ENCODE results near the gene PRR15L. TPM values are rescaled to one million over a fixed set of nuclear protein-coding genes. Genes with fewer than 3 reads are reported as not detected.

The PRR15L gene
- total and polyA plus RNA-seq, 2 of the 4 experiments (the other 2 are of a cell fraction): not detected

GRCh38 chr17:47980541-47980940, 22.9 kb upstream of the PRR15L start:
- Histone ChIP-seq H3K9me1 (ENCODE audit: insufficient read depth, low read length) (no peaks in the 10 kb centered on the region), H4K8ac (ENCODE audit: low read depth in 2 of 2, low read length in 2 of 2) (no peak overlapping the region), H3K23ac (ENCODE audit: low read depth, low read length) (no peak overlapping the region), H2AK5ac (ENCODE audit: low read depth, low read length) (no peak overlapping the region), H3K4me1 (ENCODE audit: control insufficient read depth, insufficient read depth, low read length) (no peaks in the 10 kb centered on the region), H4K20me1 (ENCODE audit: insufficient read depth, low read length) (no peaks in the 10 kb centered on the region; the same call in 1 of the 2 replicates), H2BK15ac (ENCODE audit: low read depth, low read length) (no peak overlapping the region), H3K4ac (ENCODE audit: low read depth, low read length) (no peak overlapping the region), H3K56ac (ENCODE audit: extremely low read depth, insufficient read depth, low read length) (no peak overlapping the region), H3K18ac (ENCODE audit: low read depth, low read length) (no peak overlapping the region), H3K4me3 (ENCODE audit: insufficient read depth, low read depth, low read length) (no peak overlapping the region), H2BK120ac (ENCODE audit: low read depth, low read length) (no peak overlapping the region), H3K27ac (ENCODE audit: insufficient read depth, low read length) (no peak overlapping the region), H2BK5ac (ENCODE audit: low read depth, low read length, poor library complexity, severe bottlenecking) (no peak overlapping the region), H4K5ac (ENCODE audit: low read depth, low read length) (no peak overlapping the region), H4K91ac (ENCODE audit: insufficient read depth, low read depth, low read length) (no peak overlapping the region), H3K4me2 (ENCODE audit: low read depth, low read length) (no peak overlapping the region), H3K79me1 (ENCODE audit: low read depth in 1 of 2, low read length in 2 of 2) (peaks cover 4 to 6% of the 10 kb centered on the region in 2 experiments; a peak in 2 of 4 replicates), H2AFZ (replicated peaks; ENCODE audit: low read length, poor library complexity) (no peak overlapping the region), H3K27me3 (ENCODE audit: control insufficient read depth, insufficient read depth, low read length) (no peaks in the 10 kb centered on the region), H3K36me3 (ENCODE audit: control insufficient read depth, insufficient read depth, low read length) (peaks cover 55% of the 10 kb centered on the region), H3K9ac (ENCODE audit: low read depth, low read length) (no peak overlapping the region), H2BK20ac (ENCODE audit: low read depth, low read length) (no peak overlapping the region), H2AK9ac (replicated peaks; ENCODE audit: low read depth, low read length, poor library complexity) (no peak overlapping the region), H3K14ac (replicated peaks; ENCODE audit: low read depth, low read length) (no peak overlapping the region), H3K9me3 (ENCODE audit: control insufficient read depth, insufficient read depth, low read length) (no peaks in the 10 kb centered on the region)
- in situ Hi-C loops (cut with MboI; ENCODE audit: low sequenced_read_pairs): loop anchor here (5.0 kb wide), 1 partner anchor 37 kb away; no protein-coding TSS in a partner anchor
- no peak for TF ChIP-seq FOS (IDR thresholded peaks at IDR 0.05; ENCODE audit: low read depth, low read length)
- TF ChIP-seq, protein P1, sequence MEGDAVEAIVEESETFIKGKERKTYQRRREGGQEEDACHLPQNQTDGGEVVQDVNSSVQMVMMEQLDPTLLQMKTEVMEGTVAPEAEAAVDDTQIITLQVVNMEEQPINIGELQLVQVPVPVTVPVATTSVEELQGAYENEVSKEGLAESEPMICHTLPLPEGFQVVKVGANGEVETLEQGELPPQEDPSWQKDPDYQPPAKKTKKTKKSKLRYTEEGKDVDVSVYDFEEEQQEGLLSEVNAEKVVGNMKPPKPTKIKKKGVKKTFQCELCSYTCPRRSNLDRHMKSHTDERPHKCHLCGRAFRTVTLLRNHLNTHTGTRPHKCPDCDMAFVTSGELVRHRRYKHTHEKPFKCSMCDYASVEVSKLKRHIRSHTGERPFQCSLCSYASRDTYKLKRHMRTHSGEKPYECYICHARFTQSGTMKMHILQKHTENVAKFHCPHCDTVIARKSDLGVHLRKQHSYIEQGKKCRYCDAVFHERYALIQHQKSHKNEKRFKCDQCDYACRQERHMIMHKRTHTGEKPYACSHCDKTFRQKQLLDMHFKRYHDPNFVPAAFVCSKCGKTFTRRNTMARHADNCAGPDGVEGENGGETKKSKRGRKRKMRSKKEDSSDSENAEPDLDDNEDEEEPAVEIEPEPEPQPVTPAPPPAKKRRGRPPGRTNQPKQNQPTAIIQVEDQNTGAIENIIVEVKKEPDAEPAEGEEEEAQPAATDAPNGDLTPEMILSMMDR (conservative IDR thresholded peaks at IDR 0.05; ENCODE audit: low read depth, low read length): no peak
- TF ChIP-seq MXI1 (IDR thresholded peaks at IDR 0.05; ENCODE audit: borderline replicate concordance, low read depth, low read length): no peak
- no peak for DNase-seq
- ChIA-PET CTCF (interaction anchor here (0.9 kb wide), 1 partner anchor 10 kb away, joined by 3 read pairs; the partner anchor contains the start of gene CDK5RAP3), POLR2A (ENCODE audit: unreplicated experiment) (no interaction called here)
- intact Hi-C loops (cut with micrococcal nuclease): no loop called here
- BruUV-seq (replicated peaks): no TSS peak
- ATAC-seq (ENCODE audit: low read depth): no peak
- dilution Hi-C loops (cut with HindIII; ENCODE audit: low sequenced_read_pairs, unreplicated experiment): no loop called here
